Liver (tissue), 9 donors: Measurements from ENCODE around the gene NEB. TPM values are rescaled to one million over a fixed set of nuclear protein-coding genes. Genes with fewer than 3 reads are reported as not detected.

Source experiments
- DNase-seq: peaks from one replicate; pipeline ENCODE4 v3.0.0-alpha.2; 2017; ENCODE audit warnings: low spot score
- H3K27ac ChIP-seq, 2 donors: one replicate each; pipeline ENCODE4 v1.7.0; 2013; ENCODE audit warnings: inconsistent platforms in 2 of 2, low read length in 2 of 2, control low read depth in 1 of 2, low read depth in 1 of 2, mild to moderate bottlenecking in 1 of 2
- H3K27me3 ChIP-seq, 4 donors: one replicate each; pipeline versions ENCODE4 v1.6.1 to v1.7.0; 2013; ENCODE audit warnings: low read length in 3 of 4, inconsistent platforms in 1 of 4, mild to moderate bottlenecking in 1 of 4, moderate library complexity in 1 of 4; ENCODE audit not compliant: control insufficient read depth in 4 of 4, insufficient read depth in 4 of 4
- H3K36me3 ChIP-seq, 4 donors: one replicate each; pipeline versions ENCODE4 v1.6.1 to v1.7.0; 2013; ENCODE audit warnings: low read length in 3 of 4, mild to moderate bottlenecking in 3 of 4, low read depth in 1 of 4, moderate library complexity in 1 of 4; ENCODE audit not compliant: control insufficient read depth in 4 of 4, insufficient read depth in 3 of 4
- H3K4me1 ChIP-seq, 4 donors: one replicate each; pipeline versions ENCODE4 v1.6.1 to v1.7.0; 2013; ENCODE audit warnings: low read length in 3 of 4, mild to moderate bottlenecking in 3 of 4, moderate library complexity in 1 of 4; ENCODE audit not compliant: control insufficient read depth in 4 of 4, insufficient read depth in 4 of 4
- H3K4me3 ChIP-seq, 3 donors: one replicate each; pipeline versions ENCODE4 v1.6.1 to v1.7.0; 2013; ENCODE audit warnings: low read length in 3 of 3, control low read depth in 1 of 3, low read depth in 1 of 3, mild to moderate bottlenecking in 1 of 3
- H3K9ac ChIP-seq, 2 donors: one replicate each; pipeline ENCODE4 v1.7.0; 2013; ENCODE audit warnings: low read length in 2 of 2, mild to moderate bottlenecking in 2 of 2, moderate library complexity in 2 of 2, control low read depth in 1 of 2, low read depth in 1 of 2
- H3K9me3 ChIP-seq, 4 donors: one replicate each; pipeline versions ENCODE4 v1.6.1 to v1.7.0; 2013; ENCODE audit warnings: low read length in 3 of 4; ENCODE audit not compliant: control insufficient read depth in 4 of 4
- ATF3 ChIP-seq: IDR thresholded peaks from 2 replicates; pipeline ENCODE4 v1.6.1; 2016; ENCODE audit warnings: antibody characterized with exemption
- CTCF ChIP-seq: fragments of 150-350 bp; IDR thresholded peaks from 2 replicates; pipeline ENCODE4 v1.5.1; 2017; ENCODE audit warnings: improper control_type of control experiment, low read depth, low read length; ENCODE audit not compliant: missing input control
- FOXA1 ChIP-seq: IDR thresholded peaks from 2 replicates; pipeline ENCODE4 v1.6.1; 2016; ENCODE audit warnings: antibody characterized with exemption
- GABPA ChIP-seq, 2 donors: IDR thresholded peaks in 1 of 2; conservative IDR thresholded peaks in 1 of 2; 2 replicates each; pipeline ENCODE4 v1.6.1; 2016; ENCODE audit warnings: antibody characterized with exemption in 2 of 2, mild to moderate bottlenecking in 1 of 2, moderate library complexity in 1 of 2
- HNF4G ChIP-seq: IDR thresholded peaks from 2 replicates; pipeline ENCODE4 v1.6.1; 2016; ENCODE audit warnings: antibody characterized with exemption
- JUND ChIP-seq, 2 donors: IDR thresholded peaks; 2 replicates each; pipeline ENCODE4 v1.6.1; 2016; ENCODE audit warnings: antibody characterized with exemption in 2 of 2
- REST ChIP-seq: IDR thresholded peaks from 2 replicates; pipeline ENCODE4 v1.6.1; 2016; ENCODE audit warnings: antibody characterized with exemption, mild to moderate bottlenecking
- RXRA ChIP-seq, 2 donors: IDR thresholded peaks; 2 replicates each; pipeline ENCODE4 v1.6.1; 2017 to 2018; ENCODE audit warnings: antibody characterized with exemption in 2 of 2, mild to moderate bottlenecking in 1 of 2
- SP1 ChIP-seq: IDR thresholded peaks from 2 replicates; pipeline ENCODE4 v1.6.1; 2018; ENCODE audit warnings: antibody characterized with exemption, mild to moderate bottlenecking
- WGBS: extraction: QIAGEN DNeasy Blood & Tissue Kit; methylation state at CpG from one replicate; pipeline ENCODE4 v1.1.7; 2013; 5-methylcytosine and 5-hydroxymethylcytosine counted together
- polyA plus RNA-seq, 2 donors: library from polyadenylated mRNA; stranded (reverse) in 1 of 2; unstranded in 1 of 2; fragments of 200-250 nt in 1 of 2; fragments of >200 nt in 1 of 2; fragmentation: Nextera tagmentation in 1 of 2; extraction: Ambion mirVana in 1 of 2; gene quantifications; one replicate each; pipeline versions ENCODE4 v1.2.1 to v1.2.3, GENCODE V29; 2013 to 2015
- total RNA-seq, 2 donors: library from RNA; depleted of rRNA; stranded (reverse); fragments of >200 nt; gene quantifications; one replicate each; pipeline ENCODE4 v1.2.3, GENCODE V29; 2014
- TF ChIP-seq, protein P1 (sequence below): IDR thresholded peaks from 2 replicates; pipeline ENCODE4 v1.6.1; 2016; ENCODE audit warnings: antibody characterized with exemption
- TF ChIP-seq, protein P2 (sequence below): IDR thresholded peaks from 2 replicates; pipeline ENCODE4 v1.6.1; 2016; ENCODE audit warnings: antibody characterized with exemption
- donor health status: healthy.
- donor health status: healthy.
- donor health status: healthy.
- donor health status: healthy.
- donor health status: healthy.

Gene NEB
- total and polyA plus RNA-seq, 4 donors, result 0.28 to 6.4 (median 2.7) TPM

DNA sequence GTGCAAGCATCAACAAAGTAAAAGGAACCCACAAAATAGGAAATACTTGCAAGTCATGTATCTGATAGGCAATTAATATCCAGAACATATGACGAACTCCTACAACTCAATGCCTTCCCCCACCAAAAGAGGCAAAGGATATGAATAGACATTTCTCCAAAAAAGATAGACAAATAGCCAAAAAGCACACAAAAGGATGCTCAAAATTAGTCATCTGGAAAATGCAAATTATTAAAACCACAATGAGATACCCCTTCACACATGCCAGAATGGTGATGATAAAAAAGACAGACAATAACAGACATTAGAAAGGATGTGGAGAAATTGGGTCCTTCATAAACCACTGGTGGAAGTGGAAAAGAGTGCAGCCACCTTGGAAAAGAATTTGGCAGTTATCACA lies 248.2 kb downstream of the NEB start:
- peaks cover 0 to 2% (median 0%) of the 10 kb centered on the region in 4 donors for H3K36me3 ChIP-seq

DNA sequence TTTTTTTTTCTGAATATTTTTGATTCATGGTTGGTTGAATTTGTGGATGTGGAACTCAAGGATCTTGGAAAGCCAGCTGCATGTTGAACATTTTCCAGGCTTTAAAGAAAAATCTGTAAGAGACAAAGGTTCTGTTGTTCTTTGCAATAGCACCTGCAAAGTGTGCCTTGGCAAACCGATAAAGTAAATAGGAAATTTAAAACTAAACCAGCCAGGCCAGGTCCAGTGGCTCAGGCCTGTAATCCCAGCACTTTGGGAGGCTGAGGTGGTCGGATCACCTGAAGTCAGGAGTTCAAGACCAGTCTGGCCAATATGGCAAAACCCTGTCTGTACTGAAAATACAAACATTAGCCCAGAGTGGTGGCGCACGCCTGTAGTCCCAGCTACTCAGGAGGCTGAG lies 250.2 kb downstream of the NEB start:
- 65% methylated on average over 4 of the region's 4 CpGs for WGBS
- H3K36me3 ChIP-seq, result peaks cover 0 to 3% (median 1%) of the 10 kb centered on the region in 4 donors
- peaks cover 0 to 8% (median 2%) of the 10 kb centered on the region in 4 donors for H3K4me1 ChIP-seq
- no peaks in the 10 kb centered on the region for H3K9me3 ChIP-seq
- H3K4me3 ChIP-seq, result no peak overlapping the region
- H3K27me3 ChIP-seq, result no peaks in the 10 kb centered on the region
- H3K27ac ChIP-seq, result no peak overlapping the region
- no peak overlapping the region for H3K9ac ChIP-seq
- no peak for DNase-seq
- no peak for TF ChIP-seq RXRA (IDR thresholded peaks at IDR 0.05)
- TF ChIP-seq REST, result no peak
- TF ChIP-seq, protein P1, sequence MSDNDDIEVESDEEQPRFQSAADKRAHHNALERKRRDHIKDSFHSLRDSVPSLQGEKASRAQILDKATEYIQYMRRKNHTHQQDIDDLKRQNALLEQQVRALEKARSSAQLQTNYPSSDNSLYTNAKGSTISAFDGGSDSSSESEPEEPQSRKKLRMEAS, result no peak
- no peak for TF ChIP-seq CTCF
- no peak for TF ChIP-seq ATF3
- TF ChIP-seq, protein P2, sequence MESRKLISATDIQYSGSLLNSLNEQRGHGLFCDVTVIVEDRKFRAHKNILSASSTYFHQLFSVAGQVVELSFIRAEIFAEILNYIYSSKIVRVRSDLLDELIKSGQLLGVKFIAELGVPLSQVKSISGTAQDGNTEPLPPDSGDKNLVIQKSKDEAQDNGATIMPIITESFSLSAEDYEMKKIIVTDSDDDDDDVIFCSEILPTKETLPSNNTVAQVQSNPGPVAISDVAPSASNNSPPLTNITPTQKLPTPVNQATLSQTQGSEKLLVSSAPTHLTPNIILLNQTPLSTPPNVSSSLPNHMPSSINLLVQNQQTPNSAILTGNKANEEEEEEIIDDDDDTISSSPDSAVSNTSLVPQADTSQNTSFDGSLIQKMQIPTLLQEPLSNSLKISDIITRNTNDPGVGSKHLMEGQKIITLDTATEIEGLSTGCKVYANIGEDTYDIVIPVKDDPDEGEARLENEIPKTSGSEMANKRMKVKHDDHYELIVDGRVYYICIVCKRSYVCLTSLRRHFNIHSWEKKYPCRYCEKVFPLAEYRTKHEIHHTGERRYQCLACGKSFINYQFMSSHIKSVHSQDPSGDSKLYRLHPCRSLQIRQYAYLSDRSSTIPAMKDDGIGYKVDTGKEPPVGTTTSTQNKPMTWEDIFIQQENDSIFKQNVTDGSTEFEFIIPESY, result no peak

More for the DNA sequence above, 248.2 kb downstream of the NEB start:
- Histone ChIP-seq H3K4me1 (peaks cover 0 to 8% (median 2%) of the 10 kb centered on the region in 4 donors), H3K9ac (no peak overlapping the region), H3K27ac (no peak overlapping the region), H3K4me3 (no peak overlapping the region), H3K27me3 (no peaks in the 10 kb centered on the region), H3K9me3 (no peaks in the 10 kb centered on the region)
- WGBS, result 86% methylated on average over 1 of the region's 1 CpG
- TF ChIP-seq SP1 (no peak), REST (no peak), CTCF (no peak), JUND (IDR thresholded peaks at IDR 0.05) (no peak), FOXA1 (no peak), GABPA (IDR thresholded peaks at IDR 0.05 in 1 of 2, conservative IDR thresholded peaks at IDR 0.05 in 1 of 2) (no peak), HNF4G (no peak)
- DNase-seq, result no peak
